HepG2 (cell line): ENCODE data around the gene NFE2L2. TPM values are rescaled to one million over a fixed set of nuclear protein-coding genes. Genes with fewer than 3 reads are reported as not detected.
A peak's percentile ranks its signal among the peaks of the same experiment; 100 is the strongest.

Experiments
- AFF4 ChIP-seq: sonication (generic); formaldehyde crosslinking; IDR thresholded peaks from 2 replicates; pipeline ENCODE4 v1.4.0; 2020; ENCODE audit warnings: missing genetic modification reagents
- ARNT ChIP-seq: fragments of 450-650 bp; IDR thresholded peaks from 2 replicates; pipeline ENCODE4 v1.6.1; 2017
- E2F2 ChIP-seq: sonication (generic); formaldehyde crosslinking; IDR thresholded peaks from 2 replicates; pipeline ENCODE4 v1.4.0; 2020; ENCODE audit warnings: missing genetic modification reagents, borderline replicate concordance
- MED13 ChIP-seq: sonication (generic); formaldehyde crosslinking; IDR thresholded peaks from 2 replicates; pipeline ENCODE4 v1.5.0; 2020; ENCODE audit warnings: missing genetic modification reagents
- NBN ChIP-seq: fragments of 450-650 bp; conservative IDR thresholded peaks from 2 replicates; pipeline ENCODE4 v1.6.1; 2017
- TAF15 ChIP-seq: fragments of 200-400 bp; formaldehyde crosslinking; IDR thresholded peaks from one replicate; pipeline ENCODE4 v1.6.1; 2018; ENCODE audit warnings: mild to moderate bottlenecking, low read depth, low read length; ENCODE audit not compliant: poor library complexity, severe bottlenecking
- ZBTB3 ChIP-seq: sonication (generic); formaldehyde crosslinking; IDR thresholded peaks from 2 replicates; pipeline ENCODE4 v1.4.0; 2020; ENCODE audit warnings: low read depth, mild to moderate bottlenecking, moderate library complexity, missing genetic modification reagents, borderline replicate concordance
- ZFP1 ChIP-seq: IDR thresholded peaks from 2 replicates; pipeline ENCODE4 v1.6.1; 2016
- ZNF512 ChIP-seq: sonication (generic); formaldehyde crosslinking; IDR thresholded peaks from 2 replicates; pipeline ENCODE4 v1.4.0; 2020; ENCODE audit warnings: mild to moderate bottlenecking, missing genetic modification reagents
- ZNF713 ChIP-seq: sonication (generic); formaldehyde crosslinking; IDR thresholded peaks from 2 replicates; pipeline ENCODE4 v1.4.0; 2020; ENCODE audit warnings: mild to moderate bottlenecking, missing genetic modification reagents
- ZNF770 ChIP-seq: sonication (generic); formaldehyde crosslinking; IDR thresholded peaks from 2 replicates; pipeline ENCODE4 v1.5.0; 2020; ENCODE audit warnings: mild to moderate bottlenecking, missing genetic modification reagents
- polyA plus RNA-seq, 8 experiments: library from polyadenylated mRNA; depleted of rRNA in 3 of 8; stranded (reverse) in 7 of 8; unstranded in 1 of 8; fragments of >200 nt; fragmentation: Illumina TruSeq in 4 of 8; extraction: Trizol in 4 of 8; gene quantifications; 2 replicates each; pipeline versions ENCODE4 v1.2.1 to v1.2.3, GENCODE V29; 2011 to 2016; ENCODE audit warnings: low read depth in 4 of 8, missing spikeins in 1 of 8, mixed read lengths in 1 of 8; ENCODE audit not compliant: insufficient read depth in 1 of 8
- total RNA-seq, 5 experiments: library from RNA; depleted of rRNA; stranded (reverse); fragments of >200 nt; fragmentation: Illumina TruSeq; extraction: Trizol; gene quantifications; 2 replicates each; pipeline ENCODE4 v1.2.3, GENCODE V29; 2016; ENCODE audit warnings: low read depth in 1 of 5
- TF ChIP-seq, protein P1 (sequence below): sonication (generic); formaldehyde crosslinking; IDR thresholded peaks from 2 replicates; pipeline ENCODE4 v1.4.0; 2020; ENCODE audit warnings: mild to moderate bottlenecking, missing genetic modification reagents
- TF ChIP-seq, protein P2 (sequence below): IDR thresholded peaks from 2 replicates; pipeline ENCODE4 v1.6.1; 2016; ENCODE audit warnings: low read depth, borderline replicate concordance
- TF ChIP-seq, protein P3 (sequence below): fragments of 450-650 bp; IDR thresholded peaks from 2 replicates; pipeline ENCODE4 v1.6.1; 2016

Gene NFE2L2
- total and polyA plus RNA-seq, 2 of the 13 experiments (the other 11 are each of a cell fraction or from before 2014, with no cell fraction given), result 84.6 to 215 TPM

GRCh38 chr2:177212891-177213856 is 51.4 kb downstream of the NFE2L2 start (continued):
- no peak; the same call in 1 of the 2 replicates for TF ChIP-seq ZNF512
- TF ChIP-seq ZNF713 (CRISPR knock-in tag), result 0 out of 2 replicates have a peak, but pooled peaks have one; percentile 28
- peak; percentile 35 for TF ChIP-seq TAF15
- TF ChIP-seq ARNT, result no peak
- TF ChIP-seq ZNF770, result peak; percentile 96
- no peak for TF ChIP-seq ZBTB3 (CRISPR knock-in tag)
- TF ChIP-seq, protein P1, sequence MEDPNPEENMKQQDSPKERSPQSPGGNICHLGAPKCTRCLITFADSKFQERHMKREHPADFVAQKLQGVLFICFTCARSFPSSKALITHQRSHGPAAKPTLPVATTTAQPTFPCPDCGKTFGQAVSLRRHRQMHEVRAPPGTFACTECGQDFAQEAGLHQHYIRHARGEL (CRISPR knock-in tag), result 0 out of 2 replicates have a peak, but pooled peaks have one; percentile 4
- TF ChIP-seq, protein P2, sequence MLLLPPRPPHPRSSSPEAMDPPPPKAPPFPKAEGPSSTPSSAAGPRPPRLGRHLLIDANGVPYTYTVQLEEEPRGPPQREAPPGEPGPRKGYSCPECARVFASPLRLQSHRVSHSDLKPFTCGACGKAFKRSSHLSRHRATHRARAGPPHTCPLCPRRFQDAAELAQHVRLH (CRISPR knock-in tag), result peak; percentile 78; the same call in 1 of the 2 replicates
- peak; percentile 26; the same call in 1 of the 2 replicates for TF ChIP-seq ZFP1 (CRISPR knock-in tag)
- TF ChIP-seq, protein P3, sequence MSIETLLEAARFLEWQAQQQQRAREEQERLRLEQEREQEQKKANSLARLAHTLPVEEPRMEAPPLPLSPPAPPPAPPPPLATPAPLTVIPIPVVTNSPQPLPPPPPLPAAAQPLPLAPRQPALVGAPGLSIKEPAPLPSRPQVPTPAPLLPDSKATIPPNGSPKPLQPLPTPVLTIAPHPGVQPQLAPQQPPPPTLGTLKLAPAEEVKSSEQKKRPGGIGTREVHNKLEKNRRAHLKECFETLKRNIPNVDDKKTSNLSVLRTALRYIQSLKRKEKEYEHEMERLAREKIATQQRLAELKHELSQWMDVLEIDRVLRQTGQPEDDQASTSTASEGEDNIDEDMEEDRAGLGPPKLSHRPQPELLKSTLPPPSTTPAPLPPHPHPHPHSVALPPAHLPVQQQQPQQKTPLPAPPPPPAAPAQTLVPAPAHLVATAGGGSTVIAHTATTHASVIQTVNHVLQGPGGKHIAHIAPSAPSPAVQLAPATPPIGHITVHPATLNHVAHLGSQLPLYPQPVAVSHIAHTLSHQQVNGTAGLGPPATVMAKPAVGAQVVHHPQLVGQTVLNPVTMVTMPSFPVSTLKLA, result no peak
- no peak; the same call in 1 of the 2 replicates for TF ChIP-seq MED13 (CRISPR knock-in tag)
- TF ChIP-seq E2F2 (CRISPR knock-in tag), result no peak
- TF ChIP-seq NBN, result no peak
- peak; percentile 87; the same call in 1 of the 2 replicates for TF ChIP-seq AFF4 (CRISPR knock-in tag)
